WERI-Rb-1 (cell line): ENCODE data around the gene KLHL8.

Experiments used
- DNase-seq: peaks from one replicate; pipeline ENCODE4 v3.0.0-alpha.2; 2020
- H3K27ac ChIP-seq: fragments of 250-450 bp; sonication (Bioruptor Pico); 2 replicates; pipeline ENCODE4 v1.5.1; 2020; ENCODE audit warnings: mild to moderate bottlenecking, moderate library complexity
- H3K27me3 ChIP-seq: fragments of 250-450 bp; sonication (Bioruptor Pico); 2 replicates; pipeline ENCODE4 v1.5.1; 2021; ENCODE audit warnings: mild to moderate bottlenecking, low read depth, moderate library complexity; ENCODE audit not compliant: insufficient read depth, severe bottlenecking
- H3K36me3 ChIP-seq: fragments of 250-450 bp; sonication (Bioruptor Pico); 2 replicates; pipeline ENCODE4 v1.5.1; 2020; ENCODE audit warnings: mild to moderate bottlenecking, moderate library complexity
- H3K4me3 ChIP-seq: 2 replicates; pipeline ENCODE4 v1.5.1; 2011; ENCODE audit warnings: low read depth, mild to moderate bottlenecking, control low read depth, low read length
- H3K9me3 ChIP-seq: fragments of 250-450 bp; sonication (Bioruptor Pico); 2 replicates; pipeline ENCODE4 v1.5.1; 2021; ENCODE audit warnings: mild to moderate bottlenecking, moderate library complexity; ENCODE audit not compliant: severe bottlenecking
- CTCF ChIP-seq: IDR thresholded peaks from 2 replicates; pipeline ENCODE4 v1.5.1; 2011; ENCODE audit warnings: low read depth, mild to moderate bottlenecking, control low read depth, inconsistent platforms, low read length

KLHL8 gene

GRCh38 chr4:87258677-87259076 lies 38.3 kb upstream of the KLHL8 start:
- no peaks in the 10 kb centered on the region for H3K27me3 ChIP-seq
- H3K36me3 ChIP-seq = no peaks in the 10 kb centered on the region
- no peak overlapping the region for H3K4me3 ChIP-seq
- DNase-seq = no peak
- no peak for TF ChIP-seq CTCF
- no peaks in the 10 kb centered on the region for H3K9me3 ChIP-seq
- no peak overlapping the region for H3K27ac ChIP-seq

- no peak overlapping the region for H3K4me3 ChIP-seq
- no peaks in the 10 kb centered on the region for H3K9me3 ChIP-seq
- no peaks in the 10 kb centered on the region for H3K27me3 ChIP-seq
- no peak for TF ChIP-seq CTCF
- H3K27ac ChIP-seq = no peak overlapping the region
- no peaks in the 10 kb centered on the region for H3K36me3 ChIP-seq
- DNase-seq = no peak
These were observed 37.1 kb upstream of the KLHL8 start for GRCh38 chr4:87257523-87257922.

- Histone ChIP-seq H3K9me3 (no peaks in the 10 kb centered on the region), H3K27me3 (no peaks in the 10 kb centered on the region), H3K4me3 (no peak overlapping the region), H3K36me3 (no peaks in the 10 kb centered on the region), H3K27ac (no peak overlapping the region)
- no peak for DNase-seq
- TF ChIP-seq CTCF = no peak
These were observed 35.3 kb upstream of the KLHL8 start for GRCh38 chr4:87255755-87256154.

DNA sequence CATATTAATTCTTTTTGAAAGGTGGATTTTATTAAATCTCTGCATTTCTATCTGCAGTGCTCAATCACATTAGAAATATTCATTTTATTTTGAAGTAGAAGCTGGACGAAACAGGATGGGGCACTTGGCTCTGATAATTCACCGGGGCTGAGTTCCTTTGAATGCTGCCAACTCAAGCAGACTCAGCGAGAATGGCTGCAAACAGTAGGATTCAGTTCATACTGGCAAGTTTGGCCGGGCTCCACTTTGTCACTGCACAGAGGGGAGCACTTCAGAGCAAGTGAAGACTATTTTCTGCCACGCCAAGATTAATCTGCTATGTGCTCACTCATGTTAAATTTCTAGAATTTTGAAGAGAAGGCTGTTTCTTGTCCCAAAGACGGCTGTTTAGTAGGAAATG lies 30.7 kb upstream of the KLHL8 start:
- TF ChIP-seq CTCF = no peak
- no peaks in the 10 kb centered on the region for H3K36me3 ChIP-seq
- no peak for DNase-seq
- H3K9me3 ChIP-seq = no peaks in the 10 kb centered on the region
- H3K27ac ChIP-seq = no peak overlapping the region
- no peak overlapping the region for H3K4me3 ChIP-seq
- no peaks in the 10 kb centered on the region for H3K27me3 ChIP-seq

- Histone ChIP-seq H3K27me3 (no peaks in the 10 kb centered on the region), H3K27ac (no peak overlapping the region), H3K9me3 (no peaks in the 10 kb centered on the region), H3K36me3 (no peaks in the 10 kb centered on the region), H3K4me3 (no peak overlapping the region)
- DNase-seq = no peak
- TF ChIP-seq CTCF = no peak
These were observed 29.9 kb upstream of the KLHL8 start for GRCh38 chr4:87250294-87250693.

GRCh38 chr4:87249332-87250019 lies 29.1 kb upstream of the KLHL8 start:
- no peaks in the 10 kb centered on the region for H3K9me3 ChIP-seq
- no peak for DNase-seq
- no peaks in the 10 kb centered on the region for H3K27me3 ChIP-seq
- no peak overlapping the region for H3K27ac ChIP-seq
- no peak for TF ChIP-seq CTCF
- H3K4me3 ChIP-seq = no peak overlapping the region
- H3K36me3 ChIP-seq = no peaks in the 10 kb centered on the region
